Measurements from ENCODE around the gene ODAD4. TPM values are rescaled to one million over a fixed set of nuclear protein-coding genes. Genes with fewer than 3 reads are reported as not detected.

Gene ODAD4
- total RNA-seq, 1 experiment from 2014 or later, result 0.98 TPM

DNA sequence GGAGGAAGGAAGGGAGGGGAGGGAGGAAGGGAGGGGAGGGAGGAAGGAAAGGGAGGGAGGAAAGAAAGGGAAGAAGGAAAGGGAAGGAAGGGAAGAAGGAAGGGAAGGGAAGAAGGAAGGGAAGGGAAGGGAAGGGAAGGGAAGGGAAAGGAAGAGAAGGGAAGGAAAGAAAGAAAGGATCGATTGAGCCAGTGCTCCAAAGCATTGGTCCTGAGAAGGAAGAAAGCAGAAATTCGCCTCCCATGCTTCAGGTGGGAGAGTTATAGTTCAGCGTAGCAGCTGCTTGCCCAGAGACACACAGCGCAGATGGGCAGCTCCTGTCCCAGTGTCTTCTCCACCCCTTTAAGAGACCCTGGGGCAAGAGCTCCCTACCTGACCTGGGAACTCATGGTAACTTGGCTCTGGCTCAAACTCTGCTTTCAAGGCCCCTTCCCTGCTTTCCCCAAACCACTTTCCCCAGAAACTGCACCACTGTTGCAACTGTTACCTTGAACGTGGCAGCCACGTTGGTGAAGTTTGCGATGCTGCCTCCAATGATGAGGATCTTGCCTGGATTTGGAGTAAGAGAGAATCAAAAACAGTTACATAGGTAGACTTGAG, 26.1 kb upstream of the ODAD4 start:
- H3K4me1 ChIP-seq (ENCODE audit: control insufficient read depth in 1 of 2, insufficient read depth in 2 of 2, low read length in 2 of 2), result peaks cover 0 to 12% of the 10 kb centered on the region in 2 experiments; a peak in 2 of 4 replicates
- no peak for ATAC-seq
- TF ChIP-seq TCF7L2 (IDR thresholded peaks at IDR 0.05; ENCODE audit: borderline replicate concordance, extremely low read depth, insufficient read depth, insufficient read length) (no peak), FOSL1 (IDR thresholded peaks at IDR 0.05; ENCODE audit: low read depth) (no peak)

DNA sequence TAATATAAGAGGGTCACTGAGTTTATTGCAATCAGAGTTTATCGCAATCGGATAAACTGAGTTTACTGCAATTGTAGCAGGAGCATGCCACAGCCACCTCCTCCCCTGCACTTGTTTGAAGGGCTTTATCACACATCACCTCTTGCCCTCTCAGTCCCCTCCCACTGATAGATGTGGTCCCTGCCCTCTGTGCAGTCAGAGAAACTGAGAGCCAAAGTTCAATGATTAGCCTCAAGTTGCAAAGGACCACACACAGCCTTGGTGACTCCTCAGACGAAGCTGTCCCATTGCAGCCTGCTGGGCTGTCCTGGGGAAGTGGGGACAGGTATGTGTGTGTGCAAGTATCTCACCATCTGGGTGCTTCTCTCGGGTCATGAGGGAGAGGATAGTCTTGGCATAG, 25.2 kb upstream of the ODAD4 start:
- POLR2A ChIA-PET, result no interaction called here
- peaks cover 56 to 71% of the 10 kb centered on the region in 2 experiments for H3K36me3 ChIP-seq (ENCODE audit: control insufficient read depth in 1 of 2, insufficient read depth in 2 of 2, low read length in 2 of 2)
- H3K27me3 ChIP-seq (ENCODE audit: insufficient read depth, low read length), result no peaks in the 10 kb centered on the region
- H3K79me2 ChIP-seq (ENCODE audit: insufficient read depth, low read length), result 0 out of 2 replicates have a peak, but pooled peaks cover 4% of the 10 kb centered on the region
- RAD21 ChIA-PET (ENCODE audit: low non-redundant PET in 1 of 2, low total read pairs in 2 of 2, uncharacterized antibody in 2 of 2, unreplicated experiment in 2 of 2), result no interaction called here
- no TSS peak for BruUV-seq (replicated peaks)
- ATAC-seq (no peak), DNase-seq (ENCODE audit: low read depth, low spot score) (no peak)
- CTCF ChIA-PET, result no interaction called here
- no peaks in the 10 kb centered on the region for H3K9me2 ChIP-seq (ENCODE audit: insufficient read depth)
- H3K9ac ChIP-seq (ENCODE audit: low read length), result no peak overlapping the region
- no peak for TF ChIP-seq CBX3 (IDR thresholded peaks at IDR 0.05; ENCODE audit: low read depth)
- TF ChIP-seq TCF7L2 (IDR thresholded peaks at IDR 0.05; ENCODE audit: borderline replicate concordance, extremely low read depth, insufficient read depth, insufficient read length), result no peak
- no peak for TF ChIP-seq FOSL1 (IDR thresholded peaks at IDR 0.05; ENCODE audit: low read depth)
- TF ChIP-seq POLR2A (IDR thresholded peaks at IDR 0.05; ENCODE audit: borderline replicate concordance, extremely low read depth, insufficient read depth, insufficient read length), result no peak
- no peak for TF ChIP-seq EZH2 (IDR thresholded peaks at IDR 0.05)
- no peak for TF ChIP-seq ZNF274 (IDR thresholded peaks at IDR 0.05; ENCODE audit: low read depth, low read length)
- TF ChIP-seq, protein P1, sequence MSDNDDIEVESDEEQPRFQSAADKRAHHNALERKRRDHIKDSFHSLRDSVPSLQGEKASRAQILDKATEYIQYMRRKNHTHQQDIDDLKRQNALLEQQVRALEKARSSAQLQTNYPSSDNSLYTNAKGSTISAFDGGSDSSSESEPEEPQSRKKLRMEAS (IDR thresholded peaks at IDR 0.05), result no peak
- TF ChIP-seq SRF (IDR thresholded peaks at IDR 0.05; ENCODE audit: low read depth), result no peak
- no peak for TF ChIP-seq POLR2AphosphoS5 (IDR thresholded peaks at IDR 0.05; ENCODE audit: low read depth, low read length)
- no peak for TF ChIP-seq EGR1 (IDR thresholded peaks at IDR 0.05; ENCODE audit: low read depth)
- no peak for TF ChIP-seq ELF1 (IDR thresholded peaks at IDR 0.05; ENCODE audit: borderline replicate concordance, low read depth)
- no peak for TF ChIP-seq ZFX (IDR thresholded peaks at IDR 0.05)
- no peak for TF ChIP-seq RAD21 (IDR thresholded peaks at IDR 0.05; ENCODE audit: low read depth)
- no peak for TF ChIP-seq SIN3A (IDR thresholded peaks at IDR 0.05; ENCODE audit: low read depth)
- TF ChIP-seq, protein P2, sequence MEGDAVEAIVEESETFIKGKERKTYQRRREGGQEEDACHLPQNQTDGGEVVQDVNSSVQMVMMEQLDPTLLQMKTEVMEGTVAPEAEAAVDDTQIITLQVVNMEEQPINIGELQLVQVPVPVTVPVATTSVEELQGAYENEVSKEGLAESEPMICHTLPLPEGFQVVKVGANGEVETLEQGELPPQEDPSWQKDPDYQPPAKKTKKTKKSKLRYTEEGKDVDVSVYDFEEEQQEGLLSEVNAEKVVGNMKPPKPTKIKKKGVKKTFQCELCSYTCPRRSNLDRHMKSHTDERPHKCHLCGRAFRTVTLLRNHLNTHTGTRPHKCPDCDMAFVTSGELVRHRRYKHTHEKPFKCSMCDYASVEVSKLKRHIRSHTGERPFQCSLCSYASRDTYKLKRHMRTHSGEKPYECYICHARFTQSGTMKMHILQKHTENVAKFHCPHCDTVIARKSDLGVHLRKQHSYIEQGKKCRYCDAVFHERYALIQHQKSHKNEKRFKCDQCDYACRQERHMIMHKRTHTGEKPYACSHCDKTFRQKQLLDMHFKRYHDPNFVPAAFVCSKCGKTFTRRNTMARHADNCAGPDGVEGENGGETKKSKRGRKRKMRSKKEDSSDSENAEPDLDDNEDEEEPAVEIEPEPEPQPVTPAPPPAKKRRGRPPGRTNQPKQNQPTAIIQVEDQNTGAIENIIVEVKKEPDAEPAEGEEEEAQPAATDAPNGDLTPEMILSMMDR (IDR thresholded peaks at IDR 0.05 in 2 of 3, conservative IDR thresholded peaks at IDR 0.05 in 1 of 3; ENCODE audit: borderline replicate concordance in 1 of 3, insufficient read depth in 1 of 3, low read depth in 2 of 3, low read length in 2 of 3), result no peak
- no peak for TF ChIP-seq YY1 (IDR thresholded peaks at IDR 0.05; ENCODE audit: extremely low read depth, insufficient replicate concordance, low read depth, low read length)
- no peak for TF ChIP-seq EZH2phosphoT487 (IDR thresholded peaks at IDR 0.05; ENCODE audit: borderline replicate concordance)
- TF ChIP-seq JUND (IDR thresholded peaks at IDR 0.05), result no peak
- H3K27ac ChIP-seq (ENCODE audit: low read depth, low read length), result no peak overlapping the region
- peaks cover 0 to 12% of the 10 kb centered on the region in 2 experiments; a peak in 2 of 4 replicates for H3K4me1 ChIP-seq (ENCODE audit: control insufficient read depth in 1 of 2, insufficient read depth in 2 of 2, low read length in 2 of 2)
- H3K4me2 ChIP-seq (ENCODE audit: low read length), result no peak overlapping the region
- H2AFZ ChIP-seq (ENCODE audit: low read depth, low read length, poor library complexity, severe bottlenecking), result no peak overlapping the region
- no peaks in the 10 kb centered on the region for H4K20me1 ChIP-seq (ENCODE audit: insufficient read depth)
- no peaks in the 10 kb centered on the region for H3K9me3 ChIP-seq (ENCODE audit: control insufficient read depth in 1 of 2, insufficient read depth in 1 of 2, low read depth in 1 of 2, low read length in 2 of 2)
- no peak overlapping the region for H3K4me3 ChIP-seq (replicated peaks in 1 of 2; ENCODE audit: low read depth in 1 of 2, low read length in 2 of 2)
- intact Hi-C loops (cut with micrococcal nuclease), result no loop called here

More for the DNA sequence above, 26.1 kb upstream of the ODAD4 start:
- no TSS peak for BruUV-seq (replicated peaks)
- Histone ChIP-seq H3K9me2 (ENCODE audit: insufficient read depth) (no peaks in the 10 kb centered on the region), H4K20me1 (ENCODE audit: insufficient read depth) (no peaks in the 10 kb centered on the region), H3K4me2 (ENCODE audit: low read length) (no peak overlapping the region), H3K27ac (ENCODE audit: low read depth, low read length) (no peak overlapping the region), H3K36me3 (ENCODE audit: control insufficient read depth in 1 of 2, insufficient read depth in 2 of 2, low read length in 2 of 2) (peaks cover 51 to 63% of the 10 kb centered on the region in 2 experiments), H3K79me2 (ENCODE audit: insufficient read depth, low read length) (no peaks in the 10 kb centered on the region), H3K4me3 (replicated peaks in 1 of 2; ENCODE audit: low read depth in 1 of 2, low read length in 2 of 2) (no peak overlapping the region), H3K9me3 (ENCODE audit: control insufficient read depth in 1 of 2, insufficient read depth in 1 of 2, low read depth in 1 of 2, low read length in 2 of 2) (no peaks in the 10 kb centered on the region), H2AFZ (ENCODE audit: low read depth, low read length, poor library complexity, severe bottlenecking) (no peak overlapping the region), H3K9ac (ENCODE audit: low read length) (no peak overlapping the region), H3K27me3 (ENCODE audit: insufficient read depth, low read length) (no peaks in the 10 kb centered on the region)
- RAD21 ChIA-PET (ENCODE audit: low non-redundant PET in 1 of 2, low total read pairs in 2 of 2, uncharacterized antibody in 2 of 2, unreplicated experiment in 2 of 2), result no interaction called here
- CTCF ChIA-PET, result no interaction called here
- POLR2A ChIA-PET, result no interaction called here
- DNase-seq (ENCODE audit: low read depth, low spot score), result no peak
- intact Hi-C loops (cut with micrococcal nuclease), result no loop called here
